Testis (tissue), 3 donors: ENCODE measurements around the gene ELMO1. TPM values are rescaled to one million over a fixed set of nuclear protein-coding genes. Genes with fewer than 3 reads are reported as not detected.

Source experiments
- DNase-seq: peaks from one replicate; pipeline ENCODE4 v3.0.0-alpha.2; 2019
- H3K27ac ChIP-seq, 2 donors: fragments of 200-600 bp; sonication (generic); one replicate each; pipeline ENCODE4 v1.5.1; 2019
- H3K27me3 ChIP-seq: fragments of 200-600 bp; sonication (generic); one replicate; pipeline ENCODE4 v1.5.1; 2019
- H3K36me3 ChIP-seq: fragments of 200-600 bp; sonication (generic); one replicate; pipeline ENCODE4 v1.5.1; 2017; ENCODE audit warnings: low read depth; ENCODE audit errors: missing control alignments
- H3K4me1 ChIP-seq: fragments of 200-600 bp; sonication (generic); one replicate; pipeline ENCODE4 v1.5.1; 2019
- H3K4me3 ChIP-seq, 2 donors: fragments of 200-600 bp; sonication (generic); one replicate each; pipeline ENCODE4 v1.5.1; 2017 to 2019
- H3K9me3 ChIP-seq: fragments of 200-600 bp; sonication (generic); one replicate; pipeline ENCODE4 v1.5.1; 2017
- CTCF ChIP-seq, 3 experiments: fragments of 450-650 bp in 2 of 3; fragments of 200-600 bp in 1 of 3; sonication (generic) in 1 of 3; IDR thresholded peaks; one replicate each; pipeline ENCODE4 v1.5.1; 2016 to 2019; ENCODE audit warnings: antibody characterized with exemption in 3 of 3, mild to moderate bottlenecking in 2 of 3, moderate library complexity in 1 of 3
- POLR2A ChIP-seq: fragments of 450-650 bp; IDR thresholded peaks from one replicate; pipeline ENCODE4 v1.6.1; 2017; ENCODE audit warnings: antibody characterized with exemption, mild to moderate bottlenecking, moderate library complexity
- WGBS, 2 donors: methylation state at CpG; one replicate each; pipeline ENCODE4 v1.1.5; 2018; 5-methylcytosine and 5-hydroxymethylcytosine counted together
- intact Hi-C: fragments of 100-400 bp; cut with DNase I; formaldehyde crosslinking; loops from one replicate; pipeline ENCODE4 v1.15.1; 2023; ENCODE audit warnings: low total_unique reads
- polyA plus RNA-seq: library from polyadenylated mRNA; stranded (reverse); fragments of 350-450 nt; fragmentation: Illumina TruSeq; extraction: RNeasy Lipid Tissue Mini Kit (QIAGEN cat#74804); gene quantifications from one replicate; pipeline ENCODE4 v1.2.3, GENCODE V29; 2014; ENCODE audit warnings: low read depth, low replicate concordance; ENCODE audit not compliant: insufficient read depth
- total RNA-seq, 2 donors: library from RNA; depleted of rRNA; stranded (reverse); fragments of >200 nt; gene quantifications; one replicate each; pipeline ENCODE4 v1.2.3, GENCODE V29; 2016

The ELMO1 gene
- total and polyA plus RNA-seq, 3 donors from 2014 or later, result 12.9 to 47.2 (median 36.5) TPM

- Histone ChIP-seq H3K4me3 (no peak overlapping the region), H3K36me3 (no peaks in the 10 kb centered on the region), H3K27me3 (no peaks in the 10 kb centered on the region), H3K4me1 (no peaks in the 10 kb centered on the region), H3K9me3 (no peaks in the 10 kb centered on the region), H3K27ac (no peak overlapping the region)
- TF ChIP-seq POLR2A (no peak), CTCF (IDR thresholded peaks at IDR 0.05) (no peak)
- intact Hi-C loops, result no loop called here
- 89 to 90% methylated on average over 1 of the region's 1 CpG for WGBS, 2 donors
- no peak for DNase-seq
Measured at GRCh38 chr7:36889182-36889581, 559.5 kb downstream of the ELMO1 start.

DNA sequence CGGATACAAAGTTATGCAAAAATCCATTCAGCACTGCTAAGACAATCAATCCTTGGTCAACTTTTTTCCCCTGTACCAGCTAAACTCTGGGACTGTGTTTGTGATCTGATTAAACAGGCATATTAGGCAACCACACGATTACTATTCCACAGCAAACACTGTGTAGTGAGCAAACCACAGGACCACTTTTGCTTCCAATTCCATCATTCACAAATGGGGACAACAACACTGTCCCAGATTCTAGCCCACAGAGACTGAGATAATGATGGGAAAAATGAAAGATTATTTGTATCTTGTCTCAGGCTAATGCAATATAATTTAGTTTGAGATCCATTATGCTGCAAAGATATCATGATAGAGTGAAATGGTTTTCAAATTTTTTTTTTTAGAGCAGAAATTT lies 560.7 kb downstream of the ELMO1 start:
- WGBS, 2 donors, result 80 to 87% methylated on average over 2 of the region's 2 CpGs
- DNase-seq, result no peak
- no peaks in the 10 kb centered on the region for H3K36me3 ChIP-seq
- no peak overlapping the region for H3K27ac ChIP-seq
- no peak overlapping the region for H3K4me3 ChIP-seq
- H3K4me1 ChIP-seq, result no peaks in the 10 kb centered on the region
- TF ChIP-seq POLR2A, result no peak
- no peak for TF ChIP-seq CTCF (IDR thresholded peaks at IDR 0.05)
- no peaks in the 10 kb centered on the region for H3K27me3 ChIP-seq
- intact Hi-C loops, result no loop called here
- no peaks in the 10 kb centered on the region for H3K9me3 ChIP-seq

GRCh38 chr7:36887233-36887632 lies 561.4 kb downstream of the ELMO1 start:
- WGBS, 2 donors, result 87 to 88% methylated on average over 7 to 9 of the region's 9 CpGs
- no peak overlapping the region for H3K4me3 ChIP-seq

GRCh38 chr7:36884910-36885309 lies 563.8 kb downstream of the ELMO1 start:
- Histone ChIP-seq H3K4me1 (no peaks in the 10 kb centered on the region), H3K36me3 (no peaks in the 10 kb centered on the region), H3K4me3 (no peak overlapping the region), H3K9me3 (no peaks in the 10 kb centered on the region), H3K27ac (no peak overlapping the region), H3K27me3 (no peaks in the 10 kb centered on the region)
- intact Hi-C loops, result no loop called here
- WGBS, 2 donors, result 87 to 90% methylated on average over 5 of the region's 5 CpGs
- no peak for DNase-seq
- TF ChIP-seq CTCF (IDR thresholded peaks at IDR 0.05) (no peak), POLR2A (no peak)

More at GRCh38 chr7:36887233-36887632, 561.4 kb downstream of the ELMO1 start:
- no peaks in the 10 kb centered on the region for H3K27me3 ChIP-seq
- TF ChIP-seq POLR2A (no peak), CTCF (IDR thresholded peaks at IDR 0.05) (no peak)
- H3K9me3 ChIP-seq, result no peaks in the 10 kb centered on the region
- no peak for DNase-seq
- no peaks in the 10 kb centered on the region for H3K4me1 ChIP-seq
- intact Hi-C loops, result no loop called here
- no peaks in the 10 kb centered on the region for H3K36me3 ChIP-seq
- H3K27ac ChIP-seq, result no peak overlapping the region

GRCh38 chr7:36884351-36884750 lies 564.3 kb downstream of the ELMO1 start:
- H3K9me3 ChIP-seq, result no peaks in the 10 kb centered on the region
- H3K36me3 ChIP-seq, result no peaks in the 10 kb centered on the region
- no peak for DNase-seq
- no peak overlapping the region for H3K27ac ChIP-seq
- intact Hi-C loops, result no loop called here
- WGBS, 2 donors, result 72 to 78% methylated on average over 5 of the region's 5 CpGs
- TF ChIP-seq POLR2A (no peak), CTCF (IDR thresholded peaks at IDR 0.05) (no peak)
- no peaks in the 10 kb centered on the region for H3K27me3 ChIP-seq
- H3K4me3 ChIP-seq, result no peak overlapping the region
- H3K4me1 ChIP-seq, result no peaks in the 10 kb centered on the region
